Nephron progenitor cell (in vitro differentiated cells): ENCODE measurements around the gene ODAD2.

ENCODE experiments used
- DNase-seq: peaks from one replicate; pipeline ENCODE4 v3.0.0; 2021
- H3K27ac Mint-ChIP-seq: 2 replicates; pipeline ENCODE4 v1.8.0; 2021; ENCODE audit warnings: mild to moderate bottlenecking, moderate library complexity, mixed read lengths
- H3K27me3 Mint-ChIP-seq: 2 replicates; pipeline ENCODE4 v1.8.0; 2021; ENCODE audit warnings: mild to moderate bottlenecking, low read depth, mixed read lengths; ENCODE audit not compliant: poor library complexity
- H3K36me3 Mint-ChIP-seq: 2 replicates; pipeline ENCODE4 v1.8.0; 2021; ENCODE audit warnings: low read depth, mixed read lengths
- H3K4me1 Mint-ChIP-seq: 2 replicates; pipeline ENCODE4 v1.8.0; 2021; ENCODE audit warnings: mixed read lengths
- H3K4me3 Mint-ChIP-seq: 2 replicates; pipeline ENCODE4 v1.8.0; 2021; ENCODE audit warnings: mild to moderate bottlenecking, moderate library complexity, mixed read lengths
- H3K9me3 Mint-ChIP-seq: 2 replicates; pipeline ENCODE4 v1.8.0; 2021; ENCODE audit warnings: mild to moderate bottlenecking, moderate library complexity, mixed read lengths
- CTCF ChIP-seq: fragments of 200-600 bp; sonication (generic); IDR thresholded peaks from 2 replicates; pipeline ENCODE4 v1.5.0; 2021; ENCODE audit warnings: antibody characterized with exemption

The ODAD2 gene

GRCh38 chr10:28020993-28021982 lies 22.4 kb upstream of the ODAD2 start:
- Mint-ChIP-seq H3K9me3 (no peaks in the 10 kb centered on the region), H3K27me3 (peaks cover 4% of the 10 kb centered on the region), H3K4me1 (no peaks in the 10 kb centered on the region), H3K27ac (no peak overlapping the region), H3K4me3 (no peak overlapping the region), H3K36me3 (no peaks in the 10 kb centered on the region)
- DNase-seq, result no peak
- no peak for TF ChIP-seq CTCF

GRCh38 chr10:28020080-28020860 lies 21.4 kb upstream of the ODAD2 start:
- DNase-seq, result no peak
- no peak overlapping the region for H3K4me3 Mint-ChIP-seq
- H3K27me3 Mint-ChIP-seq, result peaks cover 4% of the 10 kb centered on the region
- H3K9me3 Mint-ChIP-seq, result no peaks in the 10 kb centered on the region
- TF ChIP-seq CTCF, result no peak
- H3K4me1 Mint-ChIP-seq, result no peaks in the 10 kb centered on the region
- H3K36me3 Mint-ChIP-seq, result no peaks in the 10 kb centered on the region
- H3K27ac Mint-ChIP-seq, result no peak overlapping the region

GRCh38 chr10:28014651-28015050 lies 15.8 kb upstream of the ODAD2 start:
- Mint-ChIP-seq H3K4me1 (peaks cover 6% of the 10 kb centered on the region), H3K27me3 (no peaks in the 10 kb centered on the region), H3K27ac (no peak overlapping the region), H3K9me3 (peaks cover 3% of the 10 kb centered on the region), H3K36me3 (no peaks in the 10 kb centered on the region), H3K4me3 (no peak overlapping the region)
- TF ChIP-seq CTCF, result no peak
- no peak for DNase-seq

GRCh38 chr10:28012990-28013515 lies 14.2 kb upstream of the ODAD2 start:
- Mint-ChIP-seq H3K36me3 (no peaks in the 10 kb centered on the region), H3K9me3 (peaks cover 3% of the 10 kb centered on the region), H3K27me3 (no peaks in the 10 kb centered on the region), H3K4me1 (peaks cover 6% of the 10 kb centered on the region), H3K27ac (no peak overlapping the region), H3K4me3 (no peak overlapping the region)
- no peak for TF ChIP-seq CTCF
- DNase-seq, result no peak

- peaks cover 3% of the 10 kb centered on the region for H3K9me3 Mint-ChIP-seq
- no peak for TF ChIP-seq CTCF
- DNase-seq, result no peak
- no peaks in the 10 kb centered on the region for H3K36me3 Mint-ChIP-seq
- H3K4me3 Mint-ChIP-seq, result no peak overlapping the region
- peaks cover 6% of the 10 kb centered on the region for H3K4me1 Mint-ChIP-seq
- H3K27me3 Mint-ChIP-seq, result peaks cover 3% of the 10 kb centered on the region
- H3K27ac Mint-ChIP-seq, result no peak overlapping the region
Observed at GRCh38 chr10:28010821-28011220, 11.9 kb upstream of the ODAD2 start.
